ENCODE data around the gene ZGRF1.
"Not testable (repeated sequence)": the region's sequence is repeated elsewhere in the genome, so short reads cannot be mapped to it uniquely, and the experiment has no call there.

Gene ZGRF1

GRCh38 chr4:112516066-112516470 lies 120.6 kb downstream of the ZGRF1 start, which contains the start of gene NEUROG2:
Gene NEUROG2 (minus strand): TSS chr4:112516180. CDS start chr4:112515475, 705 bp downstream.
- no peak for DNase-seq (ENCODE audit: low read depth in 2 of 2)

GRCh38 chr4:112515198-112516065 lies 121.3 kb downstream of the ZGRF1 start:
- no peak for DNase-seq (ENCODE audit: low read depth in 2 of 2)

- DNase-seq (ENCODE audit: low read depth in 2 of 2): no peak
Observed at GRCh38 chr4:112514647-112515197, 122.0 kb downstream of the ZGRF1 start.

- DNase-seq (ENCODE audit: low read depth in 2 of 2): no peak
Observed at GRCh38 chr4:112513971-112514646, 122.6 kb downstream of the ZGRF1 start.

- DNase-seq (ENCODE audit: low read depth in 2 of 2): no peak
Observed at GRCh38 chr4:112511803-112512118, 124.9 kb downstream of the ZGRF1 start.

- no peak for DNase-seq (ENCODE audit: low read depth in 2 of 2)
Observed at GRCh38 chr4:112511093-112511802, 125.5 kb downstream of the ZGRF1 start.

- no peak for DNase-seq (ENCODE audit: low read depth in 2 of 2)
Observed at GRCh38 chr4:112510291-112511092, 126.2 kb downstream of the ZGRF1 start.

GRCh38 chr4:112509243-112510141 lies 127.2 kb downstream of the ZGRF1 start:
- DNase-seq (ENCODE audit: low read depth in 2 of 2): no peak

GRCh38 chr4:112508356-112508755 lies 128.4 kb downstream of the ZGRF1 start:
- no peak for DNase-seq (ENCODE audit: low read depth in 2 of 2)

- DNase-seq (ENCODE audit: low read depth in 2 of 2): no peak
Observed at GRCh38 chr4:112504807-112505206, 131.9 kb downstream of the ZGRF1 start.

- no peak for DNase-seq (ENCODE audit: low read depth in 2 of 2)
Observed at GRCh38 chr4:112502871-112503270, 133.8 kb downstream of the ZGRF1 start.

- DNase-seq (ENCODE audit: low read depth in 2 of 2): no peak
Observed at GRCh38 chr4:112492321-112492720, 144.4 kb downstream of the ZGRF1 start.

- DNase-seq (ENCODE audit: low read depth in 2 of 2): not testable (repeated sequence)
Observed at GRCh38 chr4:112490808-112491207, 145.9 kb downstream of the ZGRF1 start.
